MM.1S (cell line): ENCODE data around the gene PCGF6.

ENCODE experiments used
- DNase-seq: peaks from one replicate; pipeline ENCODE4 v3.0.0-alpha.2; 2015
- H2AFZ ChIP-seq: fragments of 300-600 bp; sonication (generic); 2 replicates; pipeline ENCODE4 v1.6.0; 2016; ENCODE audit warnings: antibody characterized with exemption, low read length
- H3F3A ChIP-seq: fragments of 300-600 bp; sonication (generic); 2 replicates; pipeline ENCODE4 v1.6.1; 2016; ENCODE audit warnings: mild to moderate bottlenecking, antibody characterized with exemption, low read length, moderate library complexity, mixed read lengths; ENCODE audit not compliant: insufficient read depth
- H3K27ac ChIP-seq: fragments of 300-600 bp; sonication (generic); 2 replicates; pipeline ENCODE4 v1.5.1; 2016; ENCODE audit warnings: mild to moderate bottlenecking, low read length
- H3K27me3 ChIP-seq: fragments of 300-600 bp; sonication (generic); replicated peaks from 2 replicates; pipeline ENCODE4 v1.6.0; 2016; ENCODE audit warnings: low read length; ENCODE audit not compliant: insufficient read depth
- H3K36me3 ChIP-seq: fragments of 300-600 bp; sonication (generic); replicated peaks from 2 replicates; pipeline ENCODE4 v1.6.1; 2016; ENCODE audit warnings: mild to moderate bottlenecking, low read length, mixed read lengths; ENCODE audit not compliant: insufficient read depth
- H3K4me1 ChIP-seq: fragments of 300-600 bp; sonication (generic); 2 replicates; pipeline ENCODE4 v1.6.1; 2016; ENCODE audit warnings: low read length, mixed read lengths
- H3K4me2 ChIP-seq: fragments of 300-600 bp; sonication (generic); 2 replicates; pipeline ENCODE4 v1.6.0; 2016; ENCODE audit warnings: low read depth, low read length
- H3K4me3 ChIP-seq: fragments of 300-600 bp; sonication (generic); 2 replicates; pipeline ENCODE4 v1.5.1; 2016; ENCODE audit warnings: low read length, mixed read lengths
- H3K79me2 ChIP-seq: fragments of 300-600 bp; sonication (generic); 2 replicates; pipeline ENCODE4 v1.6.1; 2016; ENCODE audit warnings: mixed run types, low read length, mixed read lengths
- H3K9ac ChIP-seq: fragments of 300-600 bp; sonication (generic); 2 replicates; pipeline ENCODE4 v1.6.1; 2016; ENCODE audit warnings: low read length, mixed read lengths
- H3K9me2 ChIP-seq: fragments of 300-600 bp; sonication (generic); replicated peaks from 2 replicates; pipeline ENCODE4 v1.6.1; 2016; ENCODE audit warnings: mild to moderate bottlenecking, low read length, mixed read lengths; ENCODE audit not compliant: insufficient read depth
- H3K9me3 ChIP-seq: fragments of 300-600 bp; sonication (generic); replicated peaks from 2 replicates; pipeline ENCODE4 v1.6.1; 2016; ENCODE audit warnings: mild to moderate bottlenecking, low read length, mixed read lengths; ENCODE audit not compliant: insufficient read depth
- H4K20me1 ChIP-seq: fragments of 300-600 bp; sonication (generic); 2 replicates; pipeline ENCODE4 v1.6.1; 2016; ENCODE audit warnings: mild to moderate bottlenecking, low read length, moderate library complexity, mixed read lengths; ENCODE audit not compliant: insufficient read depth
- CTCF ChIP-seq: fragments of 300-600 bp; sonication (generic); IDR thresholded peaks from 2 replicates; pipeline ENCODE4 v1.5.1; 2016; ENCODE audit warnings: antibody characterized with exemption, low read length, mixed read lengths
- EZH2 ChIP-seq: fragments of 300-600 bp; sonication (generic); optimal IDR thresholded peaks from 2 replicates; pipeline ENCODE3; 2017; ENCODE audit warnings: low read depth, mild to moderate bottlenecking, antibody characterized with exemption, low read length, mixed read lengths
- EZH2phosphoT487 ChIP-seq: fragments of 300-600 bp; sonication (generic); IDR thresholded peaks from 2 replicates; pipeline ENCODE4 v1.6.1; 2018; ENCODE audit warnings: antibody characterized with exemption, low read length

The PCGF6 gene

DNA sequence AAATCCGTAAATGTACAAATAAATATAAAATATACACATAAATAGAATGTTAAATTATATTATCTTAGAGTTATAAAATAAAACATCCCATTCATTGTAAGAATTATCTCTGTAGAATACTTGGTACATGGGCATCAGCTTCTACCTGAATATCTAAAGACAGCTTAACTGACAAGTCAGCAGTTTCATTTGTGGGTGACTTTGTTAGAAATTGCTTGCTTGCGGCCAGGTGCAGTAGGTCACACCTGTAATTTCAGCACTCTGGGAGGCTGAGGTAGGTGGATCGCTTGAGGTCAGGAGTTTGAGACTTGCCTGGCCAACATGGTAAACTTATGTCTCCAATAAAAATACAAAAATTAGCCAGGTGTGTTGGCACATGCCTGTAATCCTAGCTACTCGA lies 14.6 kb downstream of the PCGF6 start:
- Histone ChIP-seq H3K9me2 (no peaks in the 10 kb centered on the region), H4K20me1 (no peaks in the 10 kb centered on the region), H3K27me3 (no peaks in the 10 kb centered on the region), H3K36me3 (peaks cover 6% of the 10 kb centered on the region; the same call in 1 of the 2 replicates), H3K27ac (peak overlapping the region; percentile 74; the same call in 1 of the 2 replicates), H3K79me2 (0 out of 2 replicates have a peak, but pooled peaks cover 4% of the 10 kb centered on the region), H2AFZ (no peak overlapping the region), H3K4me3 (no peak overlapping the region), H3K9ac (peak overlapping the region; percentile 16; the same call in 1 of the 2 replicates), H3K9me3 (no peaks in the 10 kb centered on the region), H3K4me1 (peaks cover 15% of the 10 kb centered on the region), H3F3A (peaks cover 13% of the 10 kb centered on the region), H3K4me2 (peak overlapping the region; percentile 22; the same call in 1 of the 2 replicates)
- peak; percentile 95 for DNase-seq
- TF ChIP-seq CTCF (no peak), EZH2 (no peak), EZH2phosphoT487 (no peak)

GRCh38 chr10:103334567-103334966 lies 16.4 kb downstream of the PCGF6 start:
- Histone ChIP-seq H3K9me2 (no peaks in the 10 kb centered on the region), H3K27ac (no peak overlapping the region), H3K4me1 (peaks cover 15% of the 10 kb centered on the region), H3K4me2 (no peak overlapping the region), H3F3A (peaks cover 13% of the 10 kb centered on the region), H3K9ac (no peak overlapping the region), H2AFZ (no peak overlapping the region), H3K9me3 (no peaks in the 10 kb centered on the region), H4K20me1 (no peaks in the 10 kb centered on the region), H3K36me3 (peaks cover 8% of the 10 kb centered on the region), H3K27me3 (no peaks in the 10 kb centered on the region), H3K4me3 (no peak overlapping the region), H3K79me2 (0 out of 2 replicates have a peak, but pooled peaks cover 4% of the 10 kb centered on the region)
- TF ChIP-seq EZH2 (no peak), CTCF (no peak), EZH2phosphoT487 (no peak)
- no peak for DNase-seq

DNA sequence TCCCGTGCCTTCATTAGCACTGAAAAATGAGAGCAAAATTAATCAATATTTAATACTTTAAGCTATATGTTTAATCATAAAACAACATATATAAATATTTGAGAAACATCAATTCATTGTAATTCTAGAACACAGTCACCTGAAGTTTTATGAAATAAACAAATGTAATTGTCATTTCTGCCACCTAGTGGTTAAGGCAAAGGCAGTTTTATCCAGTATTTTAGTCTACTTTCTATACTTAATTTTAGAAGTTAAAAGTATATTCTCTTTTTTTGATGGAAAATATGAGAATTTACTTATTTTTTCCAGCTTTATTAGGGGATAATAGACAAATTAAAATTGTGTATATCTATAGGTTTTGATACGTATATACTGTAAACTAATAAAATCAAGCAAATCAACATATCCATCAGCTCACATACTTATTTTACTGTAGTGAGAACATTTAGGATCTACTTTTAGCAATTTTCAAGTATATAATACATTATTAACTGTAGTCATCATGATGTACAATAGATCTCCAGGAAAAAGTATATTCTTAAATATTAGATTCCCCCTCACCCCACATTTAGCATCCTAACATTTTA lies 16.9 kb downstream of the PCGF6 start:
- Histone ChIP-seq H2AFZ (no peak overlapping the region), H3K27me3 (no peaks in the 10 kb centered on the region), H3K4me3 (no peak overlapping the region), H3K4me2 (no peak overlapping the region), H4K20me1 (no peaks in the 10 kb centered on the region), H3F3A (peaks cover 13% of the 10 kb centered on the region), H3K36me3 (peaks cover 8% of the 10 kb centered on the region), H3K79me2 (0 out of 2 replicates have a peak, but pooled peaks cover 4% of the 10 kb centered on the region), H3K4me1 (peaks cover 15% of the 10 kb centered on the region), H3K9ac (no peak overlapping the region), H3K9me3 (no peaks in the 10 kb centered on the region), H3K27ac (no peak overlapping the region), H3K9me2 (no peaks in the 10 kb centered on the region)
- TF ChIP-seq EZH2phosphoT487, result no peak
- TF ChIP-seq CTCF, result peak; percentile 55
- DNase-seq, result peak; percentile 55
